GM13976 (cell line): ENCODE data around the gene TLE1.
A peak's percentile ranks its signal among the peaks of the same experiment; 100 is the strongest.
"Not testable (repeated sequence)": the region's sequence is repeated elsewhere in the genome, so short reads cannot be mapped to it uniquely, and the experiment has no call there.

ENCODE experiments used
- DNase-seq: peaks from one replicate; pipeline ENCODE4 v3.0.0; 2012; ENCODE audit warnings: low spot score
- CTCF ChIP-seq: IDR thresholded peaks from 2 replicates; pipeline ENCODE4 v1.5.1; 2012; ENCODE audit warnings: borderline replicate concordance, mild to moderate bottlenecking; ENCODE audit not compliant: insufficient read depth; ENCODE audit errors: extremely low read depth, missing control alignments, control extremely low read depth
- in situ Hi-C: fragments of 300-500 bp; cut with MboI; formaldehyde crosslinking; loops from one replicate; pipeline ENCODE4 v1.12.0; 2022; ENCODE audit warnings: low sequenced_read_pairs, mixed read lengths, inconsistent platforms; ENCODE audit not compliant: unreplicated experiment

TLE1 gene

GRCh38 chr9:81689343-81690175 is at the start of gene TLE1:
Gene TLE1, minus strand, starts transcription at chr9:81689547. Its CDS starts 1,307 bp downstream, at chr9:81688240.
- in situ Hi-C loops, result no loop called here
- no peak for TF ChIP-seq CTCF
- peak; percentile 71 for DNase-seq

GRCh38 chr9:81737871-81738507 is 48.6 kb upstream of the TLE1 start:
- no peak for DNase-seq
- no peak for TF ChIP-seq CTCF
- in situ Hi-C loops, result no loop called here

GRCh38 chr9:81730498-81730897 is 41.2 kb upstream of the TLE1 start:
- in situ Hi-C loops, DNase-seq: not testable (repeated sequence)

- no peak for DNase-seq
- no peak for TF ChIP-seq CTCF
- in situ Hi-C loops, result no loop called here
Observed at GRCh38 chr9:81729135-81729534, 39.8 kb upstream of the TLE1 start.

GRCh38 chr9:81724242-81724889 is 35.0 kb upstream of the TLE1 start:
- in situ Hi-C loops, result no loop called here
- DNase-seq, result no peak
- TF ChIP-seq CTCF, result no peak

- in situ Hi-C loops, result no loop called here
- DNase-seq, result no peak
- no peak for TF ChIP-seq CTCF
Observed at GRCh38 chr9:81722277-81722676, 32.9 kb upstream of the TLE1 start.
